ENCODE data around the gene HTR3E. TPM values are rescaled to one million over a fixed set of nuclear protein-coding genes. Genes with fewer than 3 reads are reported as not detected.

HTR3E gene, protein sequence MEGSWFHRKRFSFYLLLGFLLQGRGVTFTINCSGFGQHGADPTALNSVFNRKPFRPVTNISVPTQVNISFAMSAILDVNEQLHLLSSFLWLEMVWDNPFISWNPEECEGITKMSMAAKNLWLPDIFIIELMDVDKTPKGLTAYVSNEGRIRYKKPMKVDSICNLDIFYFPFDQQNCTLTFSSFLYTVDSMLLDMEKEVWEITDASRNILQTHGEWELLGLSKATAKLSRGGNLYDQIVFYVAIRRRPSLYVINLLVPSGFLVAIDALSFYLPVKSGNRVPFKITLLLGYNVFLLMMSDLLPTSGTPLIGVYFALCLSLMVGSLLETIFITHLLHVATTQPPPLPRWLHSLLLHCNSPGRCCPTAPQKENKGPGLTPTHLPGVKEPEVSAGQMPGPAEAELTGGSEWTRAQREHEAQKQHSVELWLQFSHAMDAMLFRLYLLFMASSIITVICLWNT
- not detected for total RNA-seq

DNA sequence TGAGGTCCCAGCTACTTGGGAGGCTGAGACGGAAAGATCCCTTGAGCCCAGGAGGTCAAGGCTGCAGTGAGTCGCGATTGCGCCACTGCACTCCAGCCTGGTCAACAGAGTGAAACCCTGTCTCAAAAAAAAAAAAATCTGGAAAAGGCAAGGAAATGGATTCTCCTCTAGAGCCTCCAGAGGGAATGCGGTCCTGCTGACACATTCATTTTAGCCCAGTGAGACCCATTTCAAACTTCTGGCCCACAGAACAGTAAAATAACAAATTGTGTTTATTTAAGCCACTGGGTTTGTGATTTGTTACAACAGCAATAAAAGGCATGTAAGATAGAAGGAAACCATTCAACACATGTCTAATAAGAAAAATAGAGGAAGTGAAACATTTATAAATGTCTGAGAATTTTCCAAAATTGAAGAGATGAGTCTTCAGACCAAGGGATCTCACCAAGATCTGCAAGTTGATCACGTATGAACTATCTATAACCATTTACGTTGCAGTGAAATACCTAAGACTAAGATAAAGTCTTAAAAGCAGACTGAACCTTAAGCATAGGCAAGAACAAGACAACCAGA lies at the start of gene HTR3E:
Gene HTR3E (plus strand): TSS at position 254 of the 573 bp plus-strand sequence. CDS start 466 bp downstream, outside the sequence.

DNA sequence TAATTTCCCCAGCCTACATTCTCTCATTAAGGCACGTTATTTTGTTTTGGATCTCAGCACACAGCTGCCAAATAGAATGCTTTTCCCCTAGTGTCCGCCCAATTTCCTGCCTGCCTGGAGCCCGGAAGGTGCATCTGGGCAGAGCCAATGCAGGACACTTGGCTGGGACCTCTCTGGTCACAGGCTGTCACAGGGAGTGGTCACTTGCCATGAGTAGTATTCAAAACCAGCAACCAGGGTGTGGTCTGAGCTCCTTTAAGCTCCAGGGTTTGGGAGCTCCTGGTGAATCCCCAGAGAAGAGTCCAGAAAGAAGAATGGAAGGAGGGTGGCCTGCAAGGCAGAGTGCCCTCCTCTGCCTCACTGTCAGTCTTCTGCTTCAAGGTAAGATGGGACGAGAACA lies 44.1 kb upstream of the HTR3E start, which contains the start of gene HTR3C:
Gene HTR3C (plus strand): TSS at position 281 of the 400 bp plus-strand sequence. CDS start 34 bp downstream, at position 315.

DNA sequence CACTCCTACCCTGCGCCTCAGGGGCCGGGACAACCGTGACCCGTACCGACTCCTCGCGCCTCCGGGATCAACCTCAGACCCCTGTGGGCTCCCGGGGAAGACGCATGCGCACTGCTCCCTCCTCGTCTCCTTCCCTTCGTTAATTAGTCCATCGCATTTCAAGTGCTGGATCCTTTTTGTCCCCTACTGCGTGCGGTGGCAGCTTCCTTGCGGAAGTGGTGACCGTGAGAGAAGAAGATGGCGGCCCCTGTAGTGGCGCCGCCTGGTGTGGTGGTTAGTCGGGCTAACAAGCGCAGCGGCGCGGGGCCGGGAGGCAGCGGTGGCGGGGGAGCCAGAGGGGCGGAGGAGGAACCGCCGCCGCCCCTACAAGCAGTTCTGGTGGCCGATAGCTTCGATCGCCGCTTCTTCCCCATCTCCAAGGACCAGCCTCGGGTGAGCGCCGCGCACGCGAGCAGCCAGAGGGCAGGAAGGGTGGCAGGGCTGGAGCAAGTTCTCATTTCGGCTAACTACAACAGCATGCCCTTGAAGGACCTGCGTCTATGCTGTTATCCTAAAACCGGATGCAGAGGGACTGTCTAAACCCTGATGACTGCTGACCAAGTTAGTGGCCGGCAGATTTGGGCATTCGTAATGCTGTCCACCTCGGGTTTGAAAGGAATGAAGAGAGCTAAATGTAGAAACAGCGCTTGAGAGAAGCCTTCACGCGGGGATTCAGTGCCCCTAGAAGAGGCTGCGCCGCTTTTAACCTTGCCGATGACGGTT lies 38.5 kb downstream of the HTR3E start, which contains the start of gene EIF2B5:
Gene EIF2B5 (plus strand): TSS at position 210 of the 762 bp plus-strand sequence. CDS start 28 bp downstream, at position 238.

DNA sequence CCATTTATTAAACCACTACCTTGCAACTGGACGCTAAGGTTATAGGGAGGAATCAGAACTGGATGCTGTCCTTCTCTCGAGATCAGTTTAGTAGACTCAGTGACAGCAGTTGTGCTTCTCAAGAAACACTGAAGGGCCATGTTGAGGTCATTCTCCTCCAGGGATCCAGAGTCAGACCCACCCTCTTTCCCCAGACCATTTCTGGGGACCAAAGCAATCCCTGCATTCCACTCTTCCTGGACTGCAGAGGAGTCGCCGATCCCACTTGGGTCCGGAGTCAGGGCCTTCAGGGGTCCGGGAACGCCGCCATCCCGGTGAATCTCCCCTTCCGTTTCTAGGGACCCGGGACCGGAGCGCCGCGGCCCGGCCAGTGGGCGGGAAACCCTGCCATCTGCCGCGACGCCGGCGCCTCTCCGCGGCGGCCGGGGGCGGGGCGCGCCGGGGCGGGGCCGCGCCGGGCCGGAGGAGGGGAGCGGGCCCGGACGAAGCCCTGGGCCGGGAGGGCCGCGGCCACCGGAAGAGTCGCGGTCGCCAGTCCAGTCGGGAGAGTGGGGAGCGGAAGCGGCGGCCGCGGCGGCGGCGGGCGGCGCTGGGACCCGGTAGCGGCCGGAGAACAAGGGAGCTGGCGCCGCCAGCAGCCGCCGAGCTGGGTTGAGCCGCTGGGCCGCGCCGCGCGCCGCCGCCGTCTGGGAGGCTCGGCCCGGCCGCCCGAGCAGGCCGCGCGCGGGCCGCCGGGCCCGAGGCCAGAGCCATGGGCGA lies 58.2 kb downstream of the HTR3E start, which contains the start of gene DVL3:
Gene DVL3 (plus strand): TSS at position 493 of the 759 bp plus-strand sequence. CDS start 259 bp downstream, at position 752.

Small RNA genes within 50 kb of the gene (small RNA-seq; reads per million reads assigned to genes)
- not detected for gene RF00019 (ENCODE audit: low replicate concordance)

Other genes starting within 250 kb of the HTR3E start
- 21.6 TPM for gene PARL, start 212.2 kb upstream of the HTR3E start, total RNA-seq
- 121 TPM for gene ABCC5, start 79.2 kb upstream of the HTR3E start, total RNA-seq
- not detected for gene HTR3D, start 65.3 kb upstream of the HTR3E start, total RNA-seq
- gene HTR3C, start 44.0 kb upstream of the HTR3E start, total RNA-seq: not detected
- 61.7 TPM for gene EIF2B5, start 38.3 kb downstream of the HTR3E start, total RNA-seq
- 51.6 TPM for gene DVL3, start 58.3 kb downstream of the HTR3E start, total RNA-seq
- 295 TPM for gene AP2M1, start 77.8 kb downstream of the HTR3E start, total RNA-seq
- gene ABCF3, start 89.1 kb downstream of the HTR3E start, total RNA-seq: 79.2 TPM
- gene VWA5B2, start 132.5 kb downstream of the HTR3E start, total RNA-seq: 0.63 TPM
- gene ALG3, start 151.9 kb downstream of the HTR3E start, total RNA-seq: 15.7 TPM
- 0.63 TPM for gene EEF1AKMT4, start 152.6 kb downstream of the HTR3E start, total RNA-seq
- 3.4 TPM for gene CAMK2N2, start 164.5 kb downstream of the HTR3E start, total RNA-seq
- gene ECE2, start 179.0 kb downstream of the HTR3E start, total RNA-seq: 6.9 TPM
- 260 TPM for gene PSMD2, start 202.2 kb downstream of the HTR3E start, total RNA-seq
- 118 TPM for gene EIF4G1, start 217.5 kb downstream of the HTR3E start, total RNA-seq
- 62.6 TPM for gene FAM131A, start 240.5 kb downstream of the HTR3E start, total RNA-seq